Dermis blood vessel endothelial cell (primary cell): Measurements from ENCODE around the gene FPR1. TPM values are rescaled to one million over a fixed set of nuclear protein-coding genes. Genes with fewer than 3 reads are reported as not detected.

Experiments used
- DNase-seq: peaks from one replicate; pipeline ENCODE4 v3.0.0; 2010
- total RNA-seq: library from RNA; depleted of rRNA; stranded (reverse); fragments of >200 nt; gene quantifications from 2 replicates; pipeline ENCODE4 v1.2.3, GENCODE V29; 2014

Gene FPR1
- total RNA-seq, 1 donor from 2014 or later = not detected

- peak; percentile 94 for DNase-seq
These were observed 47.8 kb downstream of the FPR1 start for GRCh38 chr19:51703575-51704515.

- DNase-seq = no peak
These were observed 48.7 kb downstream of the FPR1 start for GRCh38 chr19:51702825-51703574.

- DNase-seq = peak; percentile 51
These were observed 49.4 kb downstream of the FPR1 start for GRCh38 chr19:51702103-51702824.

- no peak for DNase-seq
These were observed 50.1 kb downstream of the FPR1 start for GRCh38 chr19:51701468-51702100.

- DNase-seq = no peak
These were observed 52.5 kb downstream of the FPR1 start for GRCh38 chr19:51699170-51699569.

GRCh38 chr19:51698296-51698695 lies 53.4 kb downstream of the FPR1 start:
- peak; percentile 14 for DNase-seq

- DNase-seq = no peak
These were observed 54.4 kb downstream of the FPR1 start for GRCh38 chr19:51697169-51697776.

- no peak for DNase-seq
These were observed 55.1 kb downstream of the FPR1 start for GRCh38 chr19:51696606-51697005.

Other genes starting within 250 kb of the FPR1 start
- not detected in 2 replicates for gene SIGLEC6, start 220.2 kb downstream of the FPR1 start, total RNA-seq
- 4.3 and 8.3 TPM in 2 replicates for gene ZNF175, start 180.6 kb downstream of the FPR1 start, total RNA-seq
- not detected in 2 replicates for gene SIGLEC5, start 121.5 kb downstream of the FPR1 start, total RNA-seq
- gene SIGLEC14, start 105.1 kb downstream of the FPR1 start, total RNA-seq = not detected in 2 replicates
- gene SPACA6, start 58.5 kb downstream of the FPR1 start, total RNA-seq = 3.5 and 12.9 TPM in 2 replicates
- 0.14 and 0.17 TPM in 2 replicates for gene HAS1, start 27.9 kb downstream of the FPR1 start, total RNA-seq
- gene FPR2, start 9.3 kb upstream of the FPR1 start, total RNA-seq = not detected in 2 replicates
- gene FPR3, start 43.3 kb upstream of the FPR1 start, total RNA-seq = not detected in 2 replicates
- gene ZNF577, start 136.1 kb upstream of the FPR1 start, total RNA-seq = 3.0 and 4.4 TPM in 2 replicates
- gene ZNF649, start 153.1 kb upstream of the FPR1 start, total RNA-seq = 6.5 and 9.2 TPM in 2 replicates
- gene ZNF613, start 175.6 kb upstream of the FPR1 start, total RNA-seq = 7.7 and 8.5 TPM in 2 replicates
- 11.2 and 14.8 TPM in 2 replicates for gene ZNF350, start 235.0 kb upstream of the FPR1 start, total RNA-seq